HepG2 (cell line): ENCODE measurements around the gene KLF13. TPM values are rescaled to one million over a fixed set of nuclear protein-coding genes. Genes with fewer than 3 reads are reported as not detected.
A peak's percentile ranks its signal among the peaks of the same experiment; 100 is the strongest.

Experiments used
- ATAC-seq: fragments of 200-7000 bp; cut with Tn5 transposase; 3 replicates; pipeline ENCODE4 v1.9.1; 2020; ENCODE audit warnings: mild to moderate bottlenecking, moderate library complexity
- BruUV-seq: library from RNA; stranded (reverse); fragments of 400-500 nt; replicated peaks from 2 replicates; lab custom pipeline; 2021; lab: Mats Ljungman, UMichigan
- CTCF ChIA-PET: fragments of 300-600 bp; formaldehyde crosslinking; extraction: SDS; loops from one replicate; lab custom pipeline; 2021; ENCODE audit warnings: low total read pairs, inconsistent platforms, low intra/inter-chr PET ratio; lab: Yijun Ruan, JAX
- POLR2A ChIA-PET: fragments of 350-600 bp; sonication (Branson Sonifier 250); formaldehyde crosslinking; loops from one replicate; lab custom pipeline; 2020; ENCODE audit warnings: antibody characterized with exemption, inconsistent platforms; lab: Yijun Ruan, JAX
- DNase-seq: peaks from one replicate; pipeline ENCODE4 v3.0.0-alpha.2; 2015; ENCODE audit warnings: low spot score
- FAIRE-seq: peaks from 3 replicates; lab custom pipeline; 2011; peaks lifted over from hg19 to GRCh38; lab: Jason Lieb, UNC
- H2AFZ ChIP-seq: one replicate; pipeline ENCODE4 v1.6.1; 2011; ENCODE audit warnings: low read length, inconsistent platforms
- H3K27ac ChIP-seq: fragments of 300-600 bp; 3 replicates; pipeline ENCODE4 v1.8.0; 2011; ENCODE audit warnings: mixed run types, mild to moderate bottlenecking, mixed read lengths, low read length, inconsistent platforms; ENCODE audit not compliant: insufficient read depth; ENCODE audit errors: extremely low read length
- H3K27me3 ChIP-seq, 2 experiments: fragments of 200-600 bp in 1 of 2; 2 replicates in 1 of 2; 3 replicates in 1 of 2; pipeline versions ENCODE4 v1.6.0 to v1.8.0; 2011; ENCODE audit warnings: low read length in 2 of 2, mild to moderate bottlenecking in 2 of 2, moderate library complexity in 2 of 2, inconsistent platforms in 1 of 2; ENCODE audit not compliant: insufficient read depth in 2 of 2, control insufficient read depth in 1 of 2
- H3K36me3 ChIP-seq, 2 experiments: fragments of 200-600 bp in 1 of 2; replicated peaks in 1 of 2; 2 replicates in 1 of 2; 3 replicates in 1 of 2; pipeline versions ENCODE4 v1.5.1 to v1.8.0; 2011; ENCODE audit warnings: low read length in 2 of 2, inconsistent platforms in 1 of 2; ENCODE audit not compliant: insufficient read depth in 2 of 2, control insufficient read depth in 1 of 2
- H3K4me1 ChIP-seq: 2 replicates; pipeline ENCODE4 v1.5.1; 2012; ENCODE audit warnings: low read length, inconsistent platforms; ENCODE audit not compliant: insufficient read depth
- H3K4me2 ChIP-seq: 2 replicates; pipeline ENCODE4 v1.6.0; 2011; ENCODE audit warnings: low read depth, low read length, inconsistent platforms
- H3K4me3 ChIP-seq, 3 experiments: fragments of 200-600 bp in 1 of 3; sonication (generic), shearing (Covaris generic) in 1 of 3; replicated peaks in 1 of 3; 2 replicates each; pipeline ENCODE4 v1.5.1; 2011 to 2016; ENCODE audit warnings: low read length in 3 of 3, inconsistent platforms in 2 of 3, low read depth in 2 of 3, mild to moderate bottlenecking in 2 of 3, control low read depth in 1 of 3, mixed read lengths in 1 of 3; ENCODE audit not compliant: insufficient read depth in 1 of 3
- H3K79me2 ChIP-seq: one replicate; pipeline ENCODE4 v1.6.1; 2011; ENCODE audit warnings: low read length, inconsistent platforms; ENCODE audit not compliant: insufficient read depth
- H3K9ac ChIP-seq: 2 replicates; pipeline ENCODE4 v1.6.0; 2011; ENCODE audit warnings: mild to moderate bottlenecking, low read depth, low read length, inconsistent platforms; ENCODE audit not compliant: insufficient read depth
- H3K9me3 ChIP-seq: 2 replicates; pipeline ENCODE4 v1.5.1; 2012; ENCODE audit warnings: mild to moderate bottlenecking, low read length
- H4K20me1 ChIP-seq: 2 replicates; pipeline ENCODE4 v1.6.0; 2011; ENCODE audit warnings: inconsistent platforms, mild to moderate bottlenecking, low read length, moderate library complexity; ENCODE audit not compliant: insufficient read depth
- AKAP8 ChIP-seq: sonication (generic); formaldehyde crosslinking; IDR thresholded peaks from 2 replicates; pipeline ENCODE4 v1.5.1; 2020; ENCODE audit warnings: mild to moderate bottlenecking, missing genetic modification reagents
- HNF4A ChIP-seq: sonication (generic); formaldehyde crosslinking; IDR thresholded peaks from 2 replicates; pipeline ENCODE4 v1.4.0; 2020; ENCODE audit warnings: missing genetic modification reagents
- ONECUT2 ChIP-seq: sonication (generic); formaldehyde crosslinking; IDR thresholded peaks from 2 replicates; pipeline ENCODE4 v1.4.0; 2020; ENCODE audit warnings: missing genetic modification reagents
- POGZ ChIP-seq: sonication (generic); formaldehyde crosslinking; IDR thresholded peaks from 2 replicates; pipeline ENCODE4 v1.4.0; 2020; ENCODE audit warnings: mild to moderate bottlenecking, missing genetic modification reagents
- RFXANK ChIP-seq: IDR thresholded peaks from 2 replicates; pipeline ENCODE4 v1.6.1; 2016
- USF2 ChIP-seq, 2 experiments: sonication (generic) in 1 of 2; formaldehyde crosslinking in 1 of 2; IDR thresholded peaks; 2 replicates each; pipeline versions ENCODE4 v1.5.1 to v1.6.1; 2011 to 2020; ENCODE audit warnings: borderline replicate concordance in 1 of 2, low read depth in 1 of 2, low read length in 1 of 2, mild to moderate bottlenecking in 1 of 2, missing genetic modification reagents in 1 of 2, moderate library complexity in 1 of 2
- ZBTB38 ChIP-seq: sonication (generic); formaldehyde crosslinking; IDR thresholded peaks from 2 replicates; pipeline ENCODE4 v1.5.1; 2020; ENCODE audit warnings: mild to moderate bottlenecking, missing genetic modification reagents
- ZNF142 ChIP-seq: sonication (generic); formaldehyde crosslinking; IDR thresholded peaks from 2 replicates; pipeline ENCODE4 v1.4.0; 2020; ENCODE audit warnings: missing genetic modification reagents
- ZNF335 ChIP-seq: sonication (generic); formaldehyde crosslinking; IDR thresholded peaks from 2 replicates; pipeline ENCODE4 v1.4.0; 2020; ENCODE audit warnings: missing genetic modification reagents
- ZNF562 ChIP-seq: sonication (generic); formaldehyde crosslinking; IDR thresholded peaks from 2 replicates; pipeline ENCODE4 v1.8.0; 2022; ENCODE audit warnings: missing genetic modification reagents, borderline replicate concordance
- WGBS: methylation state at CpG from one replicate; pipeline ENCODE4 v1.1.6; 2017; ENCODE audit warnings: low lambda C conversion rate; 5-methylcytosine and 5-hydroxymethylcytosine counted together
- in situ Hi-C: cut with HindIII; loops from 2 replicates; pipeline ENCODE4 v1.10.0; 2017; ENCODE audit warnings: low pct_unique_long_range_greater_than_20kb; ENCODE audit not compliant: extremely low pct_ligation_motif_present
- intact Hi-C: fragments of 100-400 bp; cut with micrococcal nuclease; formaldehyde crosslinking; loops from one replicate; pipeline ENCODE4 v1.10.0; 2022; ENCODE audit not compliant: unreplicated experiment
- polyA plus RNA-seq, 8 experiments: library from polyadenylated mRNA; depleted of rRNA in 3 of 8; stranded (reverse) in 7 of 8; unstranded in 1 of 8; fragments of >200 nt; fragmentation: Illumina TruSeq in 4 of 8; extraction: Trizol in 4 of 8; gene quantifications; 2 replicates each; pipeline versions ENCODE4 v1.2.1 to v1.2.3, GENCODE V29; 2011 to 2016; ENCODE audit warnings: low read depth in 4 of 8, missing spikeins in 1 of 8, mixed read lengths in 1 of 8; ENCODE audit not compliant: insufficient read depth in 1 of 8
- total RNA-seq, 5 experiments: library from RNA; depleted of rRNA; stranded (reverse); fragments of >200 nt; fragmentation: Illumina TruSeq; extraction: Trizol; gene quantifications; 2 replicates each; pipeline ENCODE4 v1.2.3, GENCODE V29; 2016; ENCODE audit warnings: low read depth in 1 of 5

The KLF13 gene
- total and polyA plus RNA-seq, 2 of the 13 experiments (the other 11 are each of a cell fraction or from before 2014, with no cell fraction given) = 16.8 to 25.1 TPM

- TF ChIP-seq ZNF142 (CRISPR knock-in tag) (no peak), HNF4A (CRISPR knock-in tag) (no peak)
Observed at GRCh38 chr15:31294067-31294466, 32.6 kb upstream of the KLF13 start (continued).

GRCh38 chr15:31295658-31296057 is 31.0 kb upstream of the KLF13 start:
- BruUV-seq = no TSS peak
- no peak for DNase-seq
- TF ChIP-seq ZBTB38 = peak; percentile 64; the same call in 1 of the 2 replicates
- TF ChIP-seq USF2 (IDR thresholded peaks at IDR 0.05; ENCODE audit: low read depth, low read length) = no peak
- TF ChIP-seq USF2 (CRISPR knock-in tag; IDR thresholded peaks at IDR 0.05; ENCODE audit: borderline replicate concordance) = no peak
- peak; percentile 63 for TF ChIP-seq ONECUT2 (CRISPR knock-in tag)
- TF ChIP-seq RFXANK (CRISPR knock-in tag) = no peak
- no peak for TF ChIP-seq POGZ (CRISPR knock-in tag)
- TF ChIP-seq AKAP8 (CRISPR knock-in tag) = no peak
- TF ChIP-seq ZNF335 (CRISPR knock-in tag) = no peak
- TF ChIP-seq ZNF562 (CRISPR knock-in tag) = no peak

More at GRCh38 chr15:31295658-31296057, 31.0 kb upstream of the KLF13 start:
- Histone ChIP-seq H3K36me3 (no peaks in the 10 kb centered on the region), H3K9me3 (no peaks in the 10 kb centered on the region), H3K27ac (peak overlapping the region; percentile 81), H3K79me2 (no peaks in the 10 kb centered on the region), H3K9ac (no peak overlapping the region; the same call in 1 of the 2 replicates), H3K4me1 (peaks cover 90% of the 10 kb centered on the region), H3K27me3 (no peaks in the 10 kb centered on the region), H3K4me3 (no peak overlapping the region), H4K20me1 (no peaks in the 10 kb centered on the region), H2AFZ (no peak overlapping the region), H3K4me2 (peak overlapping the region; percentile 60; the same call in 1 of the 2 replicates)
- intact Hi-C loops = loop anchor here (1.0 kb wide), 1 partner anchor 31 kb away; the partner anchor contains the start of gene KLF13
- POLR2A ChIA-PET = interaction anchor here (3.8 to 4.5 kb wide), 2 partner anchors 30 kb away, joined by 24 to 26 read pairs; partner anchors contain the start of gene KLF13
- WGBS = 78% methylated on average over 8 of the region's 8 CpGs
- no peak for ATAC-seq
- in situ Hi-C loops = no loop called here
- FAIRE-seq = no peak
- CTCF ChIA-PET = no interaction called here
